ENCODE results near the gene XRCC5.

Gene XRCC5

GRCh38 chr2:216165711-216166110 lies 56.6 kb downstream of the XRCC5 start:
- DNase-seq (ENCODE audit: low read depth): no peak
- no peak for TF ChIP-seq CTCF (IDR thresholded peaks at IDR 0.05; ENCODE audit: insufficient read depth, low read depth, low read length, missing control alignments)

GRCh38 chr2:216169087-216169486 lies 59.9 kb downstream of the XRCC5 start:
- TF ChIP-seq CTCF (IDR thresholded peaks at IDR 0.05; ENCODE audit: insufficient read depth, low read depth, low read length, missing control alignments): no peak
- H3K4me3 ChIP-seq (ENCODE audit: low read depth, low read length): no peak overlapping the region
- DNase-seq (ENCODE audit: low read depth): no peak

More at GRCh38 chr2:216165711-216166110, 56.6 kb downstream of the XRCC5 start:
- no peak overlapping the region for H3K4me3 ChIP-seq (ENCODE audit: low read depth, low read length)

- no peak for DNase-seq (ENCODE audit: low read depth)
- H3K4me3 ChIP-seq (ENCODE audit: low read depth, low read length): no peak overlapping the region
- no peak for TF ChIP-seq CTCF (IDR thresholded peaks at IDR 0.05; ENCODE audit: insufficient read depth, low read depth, low read length, missing control alignments)
These were observed 61.1 kb downstream of the XRCC5 start for GRCh38 chr2:216170076-216170763.

GRCh38 chr2:216171011-216171410 lies 61.9 kb downstream of the XRCC5 start:
- no peak for DNase-seq (ENCODE audit: low read depth)
- no peak for TF ChIP-seq CTCF (IDR thresholded peaks at IDR 0.05; ENCODE audit: insufficient read depth, low read depth, low read length, missing control alignments)

GRCh38 chr2:216172493-216172892 lies 63.3 kb downstream of the XRCC5 start:
- H3K4me3 ChIP-seq (ENCODE audit: low read depth, low read length): no peak overlapping the region
- TF ChIP-seq CTCF (IDR thresholded peaks at IDR 0.05; ENCODE audit: insufficient read depth, low read depth, low read length, missing control alignments): no peak
- no peak for DNase-seq (ENCODE audit: low read depth)

More at GRCh38 chr2:216171011-216171410, 61.9 kb downstream of the XRCC5 start:
- H3K4me3 ChIP-seq (ENCODE audit: low read depth, low read length): no peak overlapping the region

- no peak for TF ChIP-seq CTCF (IDR thresholded peaks at IDR 0.05; ENCODE audit: insufficient read depth, low read depth, low read length, missing control alignments)
- no peak overlapping the region for H3K4me3 ChIP-seq (ENCODE audit: low read depth, low read length)
- DNase-seq (ENCODE audit: low read depth): no peak
These were observed 69.9 kb downstream of the XRCC5 start for GRCh38 chr2:216179015-216179414.

- H3K4me3 ChIP-seq (ENCODE audit: low read depth, low read length): no peak overlapping the region
- no peak for TF ChIP-seq CTCF (IDR thresholded peaks at IDR 0.05; ENCODE audit: insufficient read depth, low read depth, low read length, missing control alignments)
- no peak for DNase-seq (ENCODE audit: low read depth)
These were observed 72.2 kb downstream of the XRCC5 start for GRCh38 chr2:216181351-216181750.

All from GM12865 (cell line).